GM18517 (cell line): ENCODE data around the gene PRKCE.

Source experiments
- ATAC-seq: cut with Tn5 transposase; IDR thresholded peaks from one replicate; pipeline ENCODE4 v1.9.1; 2021; ENCODE audit warnings: mild to moderate bottlenecking, moderate library complexity; ENCODE audit not compliant: unreplicated experiment

Gene PRKCE

DNA sequence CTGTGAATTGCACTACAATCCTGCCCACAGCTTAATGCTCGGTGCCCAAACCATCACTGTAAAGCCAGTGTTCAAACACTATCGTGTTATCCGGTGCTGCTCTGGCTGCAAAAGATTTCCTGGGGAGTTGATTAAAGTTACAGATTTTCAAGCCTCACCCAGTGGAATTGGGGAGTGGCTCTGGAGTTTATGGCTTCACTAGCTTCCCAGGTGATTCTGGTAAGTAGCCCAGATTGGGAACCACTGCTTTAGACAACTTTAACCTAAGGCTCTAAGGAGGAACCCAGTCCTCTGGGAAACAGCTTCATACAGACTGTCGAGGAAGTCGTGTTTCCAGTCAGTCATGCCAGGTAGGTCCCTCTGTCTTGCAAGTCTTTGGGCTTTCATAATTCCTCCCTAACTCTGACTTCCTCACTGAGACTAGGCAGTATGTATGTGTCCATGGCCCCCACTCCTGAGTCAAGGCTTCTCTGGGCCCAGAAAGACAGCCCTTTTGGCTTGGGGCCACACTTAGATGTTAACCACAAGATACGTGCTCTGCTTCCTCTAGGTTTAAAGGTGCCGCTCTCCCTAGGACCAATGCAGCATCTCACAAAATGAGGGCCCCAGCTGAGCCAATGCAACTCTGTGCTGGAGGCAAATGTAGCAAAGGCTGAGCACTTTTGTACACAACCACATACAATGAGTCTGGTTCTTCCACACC, 299.7 kb downstream of the PRKCE start:
- no peak for ATAC-seq

DNA sequence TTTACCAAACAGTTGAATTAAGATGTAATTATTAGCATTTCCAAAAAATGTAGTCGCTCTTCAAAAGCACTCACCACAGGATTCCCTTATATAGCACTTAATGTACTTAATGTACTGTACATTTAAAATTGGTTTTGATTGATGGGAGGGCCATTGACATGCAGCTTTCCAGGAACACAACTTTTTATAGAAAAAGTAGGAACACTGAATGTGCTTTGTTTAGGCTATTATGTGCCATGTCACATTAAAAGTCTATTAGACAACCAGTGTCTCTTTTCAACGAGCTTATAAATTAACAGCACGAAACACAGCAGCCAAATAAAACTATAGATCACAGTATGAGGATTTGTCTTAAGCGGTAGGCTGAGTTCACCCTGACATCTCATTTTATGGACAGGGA, 301.1 kb downstream of the PRKCE start:
- no peak for ATAC-seq

DNA sequence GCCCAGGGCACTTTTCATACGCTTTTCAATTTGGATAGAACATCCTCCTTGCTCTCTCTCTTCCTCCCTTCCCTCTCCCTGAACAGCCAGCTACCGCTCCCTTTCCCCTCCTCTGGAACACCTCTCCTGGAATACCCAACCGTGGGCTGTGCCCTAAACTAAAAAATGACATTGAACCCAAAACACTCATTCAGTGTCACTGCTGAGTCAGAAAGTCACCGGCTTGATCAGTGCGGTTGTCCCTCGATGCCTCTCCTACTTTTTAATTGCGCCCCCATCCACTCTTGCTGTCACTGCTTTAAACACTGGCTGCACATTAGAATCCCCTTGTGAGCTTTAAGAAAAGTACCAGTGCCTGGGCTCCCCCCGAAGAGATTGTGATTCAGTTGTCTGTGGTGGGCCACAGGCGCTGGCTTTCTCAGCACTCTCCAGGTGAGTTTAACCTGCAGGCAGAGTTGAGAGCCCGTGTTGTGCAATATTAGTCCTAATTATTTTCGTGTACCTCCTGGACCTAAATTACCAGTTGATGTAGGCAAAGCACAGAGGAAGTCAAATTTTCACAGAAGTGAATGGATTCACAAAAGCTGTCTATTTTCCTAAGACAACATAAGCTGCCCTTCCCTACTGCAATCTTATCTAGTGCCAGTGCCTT, 302.0 kb downstream of the PRKCE start:
- ATAC-seq = no peak

DNA sequence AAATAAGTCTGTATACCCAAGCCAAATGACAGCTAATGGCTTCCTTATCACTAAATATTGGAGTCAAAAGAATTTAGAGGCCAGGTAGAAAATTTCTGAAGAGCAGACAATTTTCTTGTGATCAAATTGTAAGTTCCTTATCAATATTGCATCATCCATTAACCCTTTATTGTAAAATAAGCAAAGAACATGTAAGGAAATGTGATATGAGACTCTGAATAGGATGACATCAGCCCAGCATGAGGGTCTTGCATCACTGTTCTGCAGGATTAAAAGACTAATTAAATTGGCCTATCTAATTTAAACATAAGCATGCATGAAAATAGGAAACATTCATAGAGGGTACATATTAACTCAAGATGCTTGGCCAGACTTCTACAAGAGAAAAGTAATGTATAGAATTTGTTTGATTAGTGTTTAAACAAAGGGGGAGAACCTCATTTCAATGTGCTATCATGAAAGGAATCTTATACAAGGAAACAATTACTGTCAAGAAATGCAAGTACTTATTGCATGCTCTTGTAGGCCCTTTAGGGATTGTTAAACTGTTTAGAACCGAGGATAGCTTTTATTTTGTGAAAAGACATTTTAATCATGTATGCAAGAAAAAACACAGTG, 302.9 kb downstream of the PRKCE start:
- ATAC-seq = no peak

DNA sequence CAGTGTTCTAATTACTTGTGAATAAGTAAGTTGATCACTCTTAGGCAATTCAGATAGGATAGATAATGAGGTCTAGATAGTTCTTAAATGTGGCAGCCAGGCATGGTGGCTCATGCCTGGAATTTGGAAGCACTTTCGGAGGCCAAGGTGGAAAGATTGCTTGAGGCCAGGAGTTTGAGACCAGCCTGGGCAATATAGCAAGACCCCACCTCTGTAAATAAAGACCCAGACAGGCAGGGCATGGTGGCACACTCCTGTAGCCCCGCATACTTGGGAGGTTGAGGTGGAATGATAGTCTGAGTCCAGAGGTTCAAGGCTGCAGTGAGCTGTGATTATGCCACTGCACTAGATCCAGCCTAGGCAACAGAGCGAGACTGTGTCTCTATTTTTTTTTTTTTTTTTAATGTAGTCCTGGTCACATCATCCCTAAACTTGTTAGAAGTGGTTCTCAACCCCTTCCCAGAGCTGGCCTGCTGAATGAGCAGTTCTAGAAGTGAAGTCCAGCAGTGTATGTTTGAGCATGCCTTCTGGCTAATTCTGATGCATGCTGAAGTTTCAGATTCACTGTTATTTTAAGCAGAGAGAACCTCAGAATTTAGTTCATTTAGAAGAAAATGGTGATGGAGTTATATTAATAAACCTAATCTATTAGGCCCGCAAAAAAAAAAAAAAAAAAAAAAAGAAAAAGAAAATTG, 306.2 kb downstream of the PRKCE start:
- no peak for ATAC-seq

DNA sequence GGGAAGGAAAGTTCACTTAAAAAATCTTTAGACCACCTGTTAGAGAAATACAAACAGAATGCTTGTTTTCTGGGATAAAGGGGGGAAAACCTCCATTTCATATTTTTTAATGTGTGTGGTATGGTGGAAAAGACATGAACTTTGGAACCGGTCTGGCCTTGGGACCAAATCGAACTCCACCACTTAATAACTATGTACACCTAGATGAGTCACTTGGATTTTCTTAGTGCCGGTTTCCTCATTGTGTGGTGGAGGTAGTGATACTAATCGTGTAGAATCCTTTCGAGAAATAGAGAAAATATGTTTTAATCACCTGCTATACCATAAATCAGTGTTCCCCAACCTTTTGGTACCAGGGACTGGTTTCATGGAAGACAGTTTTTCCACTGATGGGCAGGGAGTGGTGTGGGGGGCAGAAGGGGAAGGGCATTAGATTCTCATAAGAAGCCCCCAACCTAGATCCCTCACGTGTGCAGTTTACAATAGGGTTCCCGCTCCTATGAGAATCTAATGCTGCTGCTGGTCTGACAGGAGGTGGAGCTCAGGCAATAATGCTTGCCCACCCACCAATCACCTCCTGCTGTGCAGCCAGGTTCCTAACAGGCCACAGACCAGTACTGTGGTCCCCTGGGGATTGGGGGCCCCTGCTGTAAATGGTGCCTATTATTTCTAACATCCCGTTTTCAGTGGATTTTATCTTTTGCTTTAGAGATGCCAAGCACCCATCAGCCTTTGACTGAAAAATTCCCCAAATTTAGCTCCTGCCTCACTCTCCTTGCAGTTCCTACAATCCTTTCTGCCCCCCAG, 308.8 kb downstream of the PRKCE start:
- no peak for ATAC-seq

DNA sequence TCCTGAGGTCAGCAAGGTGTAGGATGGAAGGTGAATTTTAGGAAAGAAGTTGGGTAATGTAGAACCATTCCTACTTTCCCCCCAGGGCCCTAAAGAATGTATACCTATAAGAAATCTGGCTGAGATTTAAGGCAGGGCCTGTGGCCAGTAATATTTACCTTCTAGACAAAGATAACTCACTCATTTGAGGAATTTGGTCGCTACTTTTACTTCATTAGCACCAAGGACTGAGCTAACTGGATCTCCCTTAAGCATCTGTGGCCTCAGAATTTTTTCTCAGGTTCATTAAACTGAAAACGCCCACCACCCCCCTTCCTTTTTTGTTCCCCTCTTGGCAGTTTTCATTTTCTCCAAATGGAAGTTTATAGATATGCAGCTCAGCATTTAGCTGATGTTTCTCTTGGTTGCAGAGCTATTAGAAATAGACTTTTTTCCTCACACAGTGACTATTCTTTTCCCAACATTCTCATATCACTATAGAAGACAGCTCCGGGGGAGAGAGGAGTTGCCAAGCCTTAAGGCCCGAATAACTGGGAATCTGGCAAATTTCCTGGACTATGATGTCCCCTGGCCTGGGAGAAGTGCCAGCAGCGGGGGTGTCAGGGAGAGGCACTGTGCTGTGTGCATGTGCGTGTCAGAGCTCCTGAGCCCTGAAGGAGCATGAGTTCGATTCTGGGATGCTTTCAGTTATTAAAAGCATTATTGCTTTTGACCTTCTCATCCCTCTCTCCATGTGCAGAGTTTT, 310.9 kb downstream of the PRKCE start:
- no peak for ATAC-seq

GRCh38 chr2:45963816-45964215, 312.3 kb downstream of the PRKCE start:
- no peak for ATAC-seq

DNA sequence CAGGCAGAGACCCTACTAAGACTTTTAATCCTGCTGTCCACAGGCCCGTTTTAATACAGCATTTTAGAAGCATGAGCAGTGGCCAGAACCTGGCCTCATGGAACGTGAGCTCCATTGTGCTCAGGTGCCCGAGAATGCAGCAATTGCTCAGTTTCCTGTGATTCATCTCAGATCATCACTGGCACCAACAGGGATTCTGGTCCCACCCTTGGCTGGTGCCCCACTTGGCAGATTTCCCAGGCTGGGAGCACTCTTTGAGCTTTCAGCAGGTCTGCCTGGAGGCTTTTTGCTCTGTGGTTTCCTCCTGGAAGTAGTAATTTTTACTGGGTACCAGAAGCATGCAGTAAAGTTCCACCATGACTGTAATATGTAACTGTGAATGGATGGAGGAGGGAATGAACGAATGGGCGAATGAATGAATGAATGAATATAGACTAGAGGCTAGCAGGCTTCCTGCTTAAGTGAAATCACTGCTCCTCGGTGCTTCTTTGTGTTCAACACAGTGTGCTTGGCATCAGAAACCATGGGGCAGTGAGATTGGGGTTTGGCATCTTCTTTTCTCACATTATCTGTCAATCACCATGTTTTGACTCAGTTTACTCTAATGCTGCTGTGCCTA, 312.9 kb downstream of the PRKCE start:
- no peak for ATAC-seq

- no peak for ATAC-seq
These were observed 313.4 kb downstream of the PRKCE start for GRCh38 chr2:45964906-45965305.

DNA sequence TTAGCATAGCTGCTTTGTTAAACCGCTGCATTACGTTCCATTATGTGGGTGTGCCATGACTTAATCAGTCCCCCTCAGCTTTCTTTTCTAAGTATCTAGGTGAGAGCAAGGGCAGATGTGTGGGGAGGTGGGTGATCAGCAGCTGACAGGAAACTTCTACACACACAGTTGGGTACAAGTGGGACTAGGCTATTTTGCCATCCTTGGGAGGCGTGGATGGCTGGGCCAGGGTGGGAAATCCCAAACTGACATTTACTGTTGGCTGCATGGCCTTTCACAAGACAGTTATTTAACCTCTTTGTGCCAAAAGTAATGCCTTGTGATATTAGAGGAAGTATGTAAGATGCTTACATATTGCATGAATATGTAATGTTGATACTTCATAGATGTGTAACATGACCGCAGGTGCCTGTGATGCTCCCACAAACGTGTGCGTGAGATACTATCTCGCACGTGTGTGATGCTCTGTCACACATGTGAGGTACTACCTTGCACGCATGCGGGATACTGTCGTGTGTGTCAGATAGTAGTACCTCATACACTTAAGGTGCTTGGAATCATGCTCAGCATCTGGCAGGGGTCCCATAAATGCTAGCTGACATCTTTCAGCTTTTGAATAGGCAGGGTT, 314.5 kb downstream of the PRKCE start:
- no peak for ATAC-seq

- ATAC-seq = no peak
These were observed 317.6 kb downstream of the PRKCE start for GRCh38 chr2:45968946-45969584.

- no peak for ATAC-seq
These were observed 322.0 kb downstream of the PRKCE start for GRCh38 chr2:45973426-45973825.

- peak; percentile 86 for ATAC-seq
These were observed 322.6 kb downstream of the PRKCE start for GRCh38 chr2:45974056-45974455.

- no peak for ATAC-seq
These were observed 323.4 kb downstream of the PRKCE start for GRCh38 chr2:45974762-45975408.

DNA sequence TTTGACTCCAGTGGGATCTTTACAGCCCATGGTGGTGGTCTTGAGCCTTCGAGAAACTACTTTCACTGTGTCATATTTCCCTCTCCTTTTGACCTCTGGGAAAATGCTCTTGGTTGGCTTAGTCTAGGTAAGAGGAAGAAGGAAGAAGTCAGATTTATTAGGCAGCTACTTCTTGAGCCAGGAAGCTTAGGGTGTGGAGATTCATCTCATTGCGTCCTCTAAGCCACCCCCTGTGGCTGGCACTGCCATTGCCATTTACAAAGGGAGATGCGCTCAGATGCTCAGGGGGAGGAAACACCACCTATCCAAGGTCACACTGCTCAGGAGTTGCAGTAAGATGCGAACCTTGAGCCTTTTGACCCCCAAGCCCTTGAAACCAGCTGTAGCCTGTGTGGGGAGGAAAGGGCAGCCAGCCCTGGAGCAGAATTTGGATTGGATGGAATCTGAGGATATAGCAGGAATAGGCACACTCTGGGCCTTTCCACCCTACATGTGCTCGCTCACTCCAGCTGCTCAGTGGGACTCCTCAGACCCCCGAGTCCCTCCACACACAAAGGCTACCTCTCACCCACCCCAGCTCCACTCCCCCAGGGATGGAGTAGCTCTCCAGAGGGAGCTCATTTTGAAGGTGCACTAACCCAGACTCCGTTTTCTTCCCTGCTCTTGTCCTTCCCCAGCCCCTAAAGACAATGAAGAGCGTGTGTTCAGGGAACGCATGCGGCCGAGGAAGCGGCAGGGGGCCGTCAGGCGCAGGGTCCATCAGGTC, 324.5 kb downstream of the PRKCE start:
- no peak for ATAC-seq

DNA sequence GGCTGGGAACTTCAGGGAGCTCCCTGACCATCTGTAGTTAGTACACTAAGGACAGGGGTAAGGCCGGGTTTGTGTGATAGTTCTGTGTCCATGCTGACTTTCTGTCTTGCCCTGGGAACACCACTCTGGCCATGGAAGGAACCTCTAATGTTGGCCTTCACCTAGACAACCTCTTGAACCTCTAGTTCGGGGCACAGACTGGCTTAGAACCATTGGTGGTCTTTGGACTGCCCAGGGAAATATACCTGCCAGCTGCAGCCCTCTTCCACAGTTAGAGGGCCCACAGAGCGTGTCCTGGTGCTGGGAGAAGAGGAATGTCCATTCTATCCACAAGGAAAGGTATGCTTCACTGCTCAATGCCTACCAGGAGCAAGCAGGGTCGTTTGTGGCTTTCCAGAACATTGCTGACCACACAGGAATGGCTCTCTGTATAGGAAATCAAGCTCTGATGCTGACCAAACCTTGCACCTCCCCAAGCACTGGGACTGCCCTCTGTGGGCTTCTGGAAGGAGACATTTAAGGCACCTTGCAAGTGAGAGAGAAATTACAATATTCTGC, 326.9 kb downstream of the PRKCE start:
- no peak for ATAC-seq
